ENCODE data around the gene CACNA1I. TPM values are rescaled to one million over a fixed set of nuclear protein-coding genes. Genes with fewer than 3 reads are reported as not detected.
A peak's percentile ranks its signal among the peaks of the same experiment; 100 is the strongest.

CACNA1I gene
- total RNA-seq, 2 donors from 2014 or later: 0.69 to 1.0 TPM

GRCh38 chr22:39534092-39534506 is 36.5 kb upstream of the CACNA1I start:
- Histone ChIP-seq H3K27ac (no peak overlapping the region), H3K36me3 (no peaks in the 10 kb centered on the region), H3K9ac (ENCODE audit: low read depth in 2 of 2, low read length in 2 of 2) (peak overlapping the region in 1 of 2 donors; percentile 16), H3K9me3 (no peaks in the 10 kb centered on the region), H3K4me1 (peaks cover 21% of the 10 kb centered on the region), H3K4me3 (no peak overlapping the region), H3K27me3 (no peaks in the 10 kb centered on the region)
- intact Hi-C loops (cut with DNase I): loop anchor here (2.0 to 10.0 kb wide), 2 partner anchors 491 to 811 kb away; partner anchors contain the start of gene ADSL
- DNase-seq: no peak
- no peak for TF ChIP-seq CTCF (IDR thresholded peaks at IDR 0.05)

DNA sequence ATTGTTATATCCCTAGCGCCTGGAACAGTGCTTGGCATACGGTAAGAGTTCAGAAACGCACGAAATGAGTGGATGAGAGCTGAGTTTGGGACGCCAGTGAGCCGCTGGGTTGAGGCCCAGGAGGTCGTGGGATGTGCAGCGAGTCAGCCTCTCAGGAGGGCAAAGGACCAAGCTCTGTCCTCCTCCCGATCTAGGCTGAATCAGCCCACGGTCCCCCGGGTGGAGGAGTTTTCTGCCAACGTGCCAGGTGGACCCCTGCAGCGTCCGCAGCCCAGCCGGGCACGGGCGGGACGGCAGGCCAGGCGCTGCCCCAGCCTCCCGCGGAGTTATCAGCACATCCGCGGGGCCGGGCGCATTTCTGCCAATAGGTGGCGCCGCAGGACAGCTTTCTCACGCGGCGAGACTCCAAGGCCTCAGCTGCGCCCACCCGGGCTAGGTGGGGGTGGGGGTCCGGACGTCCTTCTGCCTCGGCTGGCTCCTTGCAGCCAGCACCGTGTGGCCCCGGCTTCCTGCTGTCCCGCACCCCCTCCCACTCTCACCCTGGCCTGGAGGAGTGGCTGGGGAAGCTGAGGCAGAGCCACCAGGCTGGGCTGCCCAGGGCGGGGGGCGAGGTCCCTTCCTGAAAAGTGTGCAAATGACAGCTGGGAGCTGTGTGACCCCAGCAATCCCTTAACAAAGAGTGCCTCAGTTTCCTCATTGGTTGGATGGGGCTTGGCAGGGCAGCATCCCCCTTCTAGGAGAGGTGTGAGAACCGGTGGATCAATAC is 35.8 kb upstream of the CACNA1I start:
- TF ChIP-seq CTCF (IDR thresholded peaks at IDR 0.05): peak; percentile 92
- Histone ChIP-seq H3K36me3 (no peaks in the 10 kb centered on the region), H3K27ac (no peak overlapping the region), H3K4me1 (peaks cover 16% of the 10 kb centered on the region), H3K27me3 (no peaks in the 10 kb centered on the region), H3K9me3 (no peaks in the 10 kb centered on the region), H3K9ac (ENCODE audit: low read depth in 2 of 2, low read length in 2 of 2) (peak overlapping the region in 1 of 2 donors; percentile 16), H3K4me3 (peak overlapping the region; percentile 8)
- intact Hi-C loops (cut with DNase I): loop anchor here (2.0 to 10.0 kb wide), 2 partner anchors 490 to 810 kb away; partner anchors contain the start of gene ADSL
- peak; percentile 91 for DNase-seq

GRCh38 chr22:39535357-39535725 is 35.2 kb upstream of the CACNA1I start:
- intact Hi-C loops (cut with DNase I): loop anchor here (2.0 to 10.0 kb wide), 2 partner anchors 489 to 809 kb away; partner anchors contain the start of gene ADSL
- Histone ChIP-seq H3K36me3 (no peaks in the 10 kb centered on the region), H3K27ac (no peak overlapping the region), H3K4me1 (peaks cover 10% of the 10 kb centered on the region), H3K27me3 (no peaks in the 10 kb centered on the region), H3K9me3 (no peaks in the 10 kb centered on the region), H3K9ac (ENCODE audit: low read depth in 2 of 2, low read length in 2 of 2) (no peak overlapping the region), H3K4me3 (no peak overlapping the region)
- TF ChIP-seq CTCF (IDR thresholded peaks at IDR 0.05): no peak
- no peak for DNase-seq

GRCh38 chr22:39535831-39536449 is 34.6 kb upstream of the CACNA1I start:
- intact Hi-C loops (cut with DNase I): loop anchor here (2.0 to 10.0 kb wide), 2 partner anchors 489 to 809 kb away; partner anchors contain the start of gene ADSL
- no peak overlapping the region for H3K9ac ChIP-seq (ENCODE audit: low read depth in 2 of 2, low read length in 2 of 2)
- TF ChIP-seq CTCF (IDR thresholded peaks at IDR 0.05): no peak
- H3K9me3 ChIP-seq: no peaks in the 10 kb centered on the region
- H3K4me3 ChIP-seq: no peak overlapping the region
- no peak for DNase-seq
- no peak overlapping the region for H3K27ac ChIP-seq
- no peaks in the 10 kb centered on the region for H3K36me3 ChIP-seq
- no peaks in the 10 kb centered on the region for H3K27me3 ChIP-seq
- peaks cover 7% of the 10 kb centered on the region for H3K4me1 ChIP-seq

DNA sequence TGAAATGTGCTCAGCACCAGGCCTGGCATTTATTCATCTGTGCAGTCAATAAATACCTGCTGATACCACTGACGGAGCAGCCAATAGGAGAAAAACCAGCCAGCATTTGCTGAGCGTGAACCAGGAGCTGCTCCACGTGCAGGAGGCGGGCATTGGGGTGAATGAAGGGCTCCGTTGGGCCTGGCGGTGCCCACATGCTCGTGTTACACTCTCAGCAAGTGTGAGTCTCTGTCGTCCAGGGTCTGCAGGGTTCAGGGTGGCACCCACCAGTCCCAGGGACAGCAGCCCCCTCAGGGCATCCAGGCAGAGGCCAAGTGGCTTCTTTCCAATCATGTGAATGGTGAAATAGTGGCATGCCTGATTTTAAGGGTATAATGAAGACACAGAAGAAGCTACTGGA is 33.8 kb upstream of the CACNA1I start:
- Histone ChIP-seq H3K9ac (ENCODE audit: low read depth in 2 of 2, low read length in 2 of 2) (no peak overlapping the region), H3K4me1 (no peaks in the 10 kb centered on the region), H3K9me3 (no peaks in the 10 kb centered on the region), H3K27me3 (no peaks in the 10 kb centered on the region), H3K4me3 (no peak overlapping the region), H3K36me3 (no peaks in the 10 kb centered on the region), H3K27ac (no peak overlapping the region)
- DNase-seq: no peak
- intact Hi-C loops (cut with DNase I): loop anchor here (10.0 kb wide), 1 partner anchor 808 kb away; the partner anchor contains the start of gene ADSL
- no peak for TF ChIP-seq CTCF (IDR thresholded peaks at IDR 0.05)
